NCI-H69 (cell line): ENCODE measurements around the gene GRIA4.

ENCODE experiments used
- DNase-seq: peaks from one replicate; lab custom pipeline; 2025; lab: John Stamatoyannopoulos, UW

GRIA4 gene

GRCh38 chr11:105918039-105918438 is 308.2 kb downstream of the GRIA4 start:
- no peak for DNase-seq

GRCh38 chr11:105918600-105918999 is 308.7 kb downstream of the GRIA4 start:
- DNase-seq = no peak

DNA sequence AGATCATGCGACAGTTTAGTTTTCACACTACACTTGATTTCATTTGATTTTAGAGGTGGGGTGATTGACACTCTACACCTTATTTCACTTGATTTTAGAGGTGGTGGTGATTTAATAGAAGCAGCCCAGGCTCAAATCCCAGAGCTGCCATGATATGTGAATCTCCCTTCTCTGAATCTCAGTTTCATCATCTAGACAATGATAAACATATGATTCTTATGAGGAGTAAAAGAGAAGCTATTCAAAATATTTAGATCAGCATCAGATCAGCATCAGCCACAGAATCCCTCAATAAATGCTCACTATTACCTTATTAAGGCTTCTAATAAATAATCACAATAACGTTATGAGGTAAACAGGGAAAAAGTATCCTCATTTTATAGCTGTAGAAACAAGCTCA is 313.4 kb downstream of the GRIA4 start:
- DNase-seq = no peak

GRCh38 chr11:105923807-105924206 is 313.9 kb downstream of the GRIA4 start:
- no peak for DNase-seq

DNA sequence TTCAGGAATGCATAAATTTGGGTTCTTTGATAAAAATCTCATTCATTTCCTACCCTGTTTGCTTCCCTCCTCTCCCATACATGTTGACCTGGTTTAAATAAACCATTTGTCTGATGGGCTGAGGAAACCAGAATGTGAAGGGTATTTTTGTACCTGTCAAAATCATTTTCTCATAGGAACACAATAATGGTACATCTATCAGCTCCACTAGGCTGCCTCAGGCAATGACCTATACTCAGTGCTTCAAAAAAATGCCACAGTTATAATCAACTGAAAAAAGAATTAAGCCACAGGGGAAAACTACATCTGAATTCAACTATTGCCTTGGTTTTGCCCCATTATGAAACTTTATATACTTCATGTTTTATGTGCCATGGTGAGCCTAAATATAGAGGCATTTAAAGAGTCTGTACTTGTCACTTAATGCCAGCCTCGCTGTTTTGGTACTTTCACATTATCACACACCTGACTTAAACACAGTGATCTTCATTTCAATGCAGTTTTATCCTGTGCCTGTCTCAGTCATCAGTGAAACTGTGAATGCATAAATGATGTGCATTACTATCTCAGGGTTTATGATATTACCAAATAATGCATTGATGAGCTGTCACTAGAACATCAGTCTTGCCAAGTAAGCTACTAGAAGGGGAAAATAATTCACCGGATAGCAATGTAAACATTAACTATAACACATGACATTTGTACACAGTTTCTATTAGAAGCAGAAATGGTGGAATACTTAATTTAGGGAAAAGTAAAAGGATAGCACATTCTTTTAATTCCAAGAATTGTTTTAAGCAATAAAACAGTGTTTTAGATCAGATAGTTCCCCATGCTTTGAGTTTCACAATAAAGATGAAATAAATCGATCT is 319.4 kb downstream of the GRIA4 start:
- DNase-seq = peak; percentile 72

- DNase-seq = no peak
Measured at GRCh38 chr11:105933695-105934094, 323.8 kb downstream of the GRIA4 start.

DNA sequence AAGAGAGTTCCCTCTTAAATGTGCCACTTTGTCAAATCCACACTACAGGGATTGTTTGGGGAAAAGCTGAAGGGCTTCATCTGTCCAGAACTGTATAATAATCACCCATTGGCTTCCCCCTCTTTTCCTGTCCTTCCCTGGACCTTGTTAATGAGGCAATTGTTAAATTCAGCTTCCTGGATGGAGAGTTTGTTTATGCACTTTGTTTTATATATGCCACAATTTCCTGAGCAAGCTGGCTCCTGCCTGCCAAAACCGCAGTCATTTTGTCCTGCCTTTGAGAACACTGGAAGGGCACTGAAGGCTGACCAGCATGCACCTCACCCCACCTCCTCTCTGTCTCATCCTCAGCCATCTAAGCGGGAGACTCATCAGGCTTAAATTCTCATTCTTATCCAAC is 325.9 kb downstream of the GRIA4 start:
- peak; percentile 69 for DNase-seq

GRCh38 chr11:105937331-105937730 is 327.5 kb downstream of the GRIA4 start:
- DNase-seq = peak; percentile 30

GRCh38 chr11:105937738-105938137 is 327.9 kb downstream of the GRIA4 start:
- peak; percentile 58 for DNase-seq

DNA sequence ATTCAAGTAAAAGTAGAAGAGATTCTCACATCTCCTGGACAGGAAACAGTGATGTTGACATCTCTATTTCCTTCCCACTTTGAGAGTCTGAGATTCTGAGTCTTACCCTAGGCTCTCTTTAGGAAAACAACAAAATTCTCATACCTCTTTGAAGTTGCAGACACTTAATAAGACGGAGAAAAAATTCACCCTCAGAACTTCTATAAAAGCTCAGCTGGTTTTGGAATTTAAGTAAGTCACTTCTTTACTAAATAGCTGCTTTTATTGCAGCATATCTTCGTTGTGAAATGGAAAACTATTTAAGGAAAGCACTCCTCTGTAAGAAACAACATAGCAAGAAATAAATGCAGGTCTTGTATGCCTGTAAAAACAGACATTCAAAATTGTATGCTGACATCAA is 333.0 kb downstream of the GRIA4 start:
- DNase-seq = no peak

GRCh38 chr11:105948918-105949590 is 339.2 kb downstream of the GRIA4 start:
- no peak for DNase-seq

GRCh38 chr11:105953886-105954285 is 344.0 kb downstream of the GRIA4 start:
- peak; percentile 76 for DNase-seq

DNA sequence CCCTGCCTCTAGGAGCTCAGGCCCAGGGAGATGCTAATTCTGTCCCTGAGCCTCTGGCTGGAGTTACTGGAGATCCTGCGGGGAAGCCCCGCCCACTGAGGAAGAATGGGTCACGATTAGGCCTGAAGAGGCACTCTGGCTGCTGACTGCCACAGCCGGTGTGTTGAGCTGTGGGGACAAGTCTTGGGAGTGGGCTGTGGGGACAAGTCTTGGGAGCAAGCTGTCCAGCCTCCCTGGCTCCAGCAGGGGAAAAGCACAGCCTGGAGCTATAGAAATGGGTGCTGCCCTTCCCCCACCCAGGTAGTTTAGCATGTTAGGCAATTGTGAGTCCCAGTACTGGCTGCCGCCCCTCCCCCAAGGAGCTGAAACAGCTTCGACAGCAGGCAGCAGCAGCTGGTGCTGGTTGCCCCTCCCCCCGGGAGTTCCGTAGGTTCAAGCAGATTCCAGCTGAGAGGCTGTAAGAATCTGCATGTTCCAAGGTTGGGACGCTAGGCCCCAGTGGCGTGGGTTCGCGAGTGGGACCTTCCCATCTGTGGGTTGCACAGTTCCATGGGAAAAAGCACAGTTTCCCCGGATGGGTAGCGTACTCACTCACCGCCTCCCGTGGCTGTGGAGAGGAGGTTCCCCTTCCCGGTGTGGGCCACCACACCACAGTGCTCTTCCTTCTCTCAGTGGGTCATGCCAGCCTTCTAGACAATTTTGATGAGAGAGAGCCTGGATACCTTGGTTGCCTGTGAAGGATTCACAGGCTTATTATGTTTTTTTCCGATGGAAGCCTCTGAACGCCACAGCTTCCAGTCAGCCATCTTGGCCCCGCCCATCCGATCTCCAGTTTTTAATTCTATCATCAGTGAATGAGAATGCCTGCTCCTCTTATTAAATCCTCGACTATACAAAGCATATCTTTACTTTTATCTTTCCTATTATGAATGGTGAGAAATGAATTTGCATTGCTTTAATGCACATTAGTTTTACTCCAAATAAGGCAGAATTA is 350.7 kb downstream of the GRIA4 start:
- peak; percentile 91 for DNase-seq

DNA sequence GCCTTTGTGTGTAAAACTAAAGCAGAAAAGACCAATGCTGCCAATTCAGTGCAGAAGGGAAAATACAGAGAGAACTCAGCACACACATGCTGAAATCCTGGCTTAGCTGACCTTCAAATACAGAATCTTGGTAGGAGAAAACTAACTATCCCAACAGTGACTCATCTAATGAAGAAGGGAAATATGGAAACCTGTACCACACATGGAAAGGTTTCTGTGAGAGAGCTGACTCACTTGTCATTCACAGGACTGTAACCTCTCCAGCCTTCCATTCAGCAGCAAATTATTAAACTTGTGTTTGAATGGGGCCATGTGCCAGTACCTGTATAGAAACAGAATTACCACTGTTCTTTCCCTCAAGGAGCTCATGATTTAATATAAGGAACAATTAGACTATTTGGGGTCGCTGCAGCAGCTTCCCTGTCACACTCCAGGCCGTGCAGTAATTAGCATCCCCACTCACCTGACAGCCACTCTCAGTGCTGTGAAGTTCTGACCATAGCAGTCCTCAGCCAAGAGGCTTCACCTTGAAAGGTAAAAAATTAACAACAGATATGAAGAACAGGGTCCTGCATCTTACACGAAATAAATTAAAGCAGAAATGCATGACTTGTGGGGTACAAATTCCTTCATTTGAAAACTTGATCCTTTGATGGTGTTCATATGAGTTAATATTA is 358.3 kb downstream of the GRIA4 start:
- peak; percentile 18 for DNase-seq

- DNase-seq = no peak
Measured at GRCh38 chr11:105969756-105970155, 359.9 kb downstream of the GRIA4 start.

DNA sequence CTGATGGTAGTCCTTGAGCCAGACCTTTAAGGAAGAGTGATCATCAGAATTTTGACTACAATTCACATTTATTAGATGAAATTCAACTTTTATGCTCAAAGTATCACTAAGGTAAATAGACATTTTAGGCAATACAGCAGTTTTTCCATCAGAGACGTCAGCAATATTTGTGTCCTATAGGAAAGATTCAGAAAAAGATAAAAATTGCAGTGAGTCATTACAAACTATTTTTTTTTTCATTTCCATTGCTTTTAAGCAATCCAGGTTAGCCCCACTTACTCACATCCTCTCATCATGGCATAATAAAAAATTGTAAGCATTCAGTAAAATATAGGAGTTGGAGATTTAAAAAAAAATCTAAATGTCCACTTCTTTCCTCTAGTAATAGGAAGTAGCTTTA is 365.3 kb downstream of the GRIA4 start:
- no peak for DNase-seq

- DNase-seq = no peak
Measured at GRCh38 chr11:105979997-105980703, 370.3 kb downstream of the GRIA4 start.

GRCh38 chr11:105986554-105986953 is 376.7 kb downstream of the GRIA4 start:
- DNase-seq = no peak

DNA sequence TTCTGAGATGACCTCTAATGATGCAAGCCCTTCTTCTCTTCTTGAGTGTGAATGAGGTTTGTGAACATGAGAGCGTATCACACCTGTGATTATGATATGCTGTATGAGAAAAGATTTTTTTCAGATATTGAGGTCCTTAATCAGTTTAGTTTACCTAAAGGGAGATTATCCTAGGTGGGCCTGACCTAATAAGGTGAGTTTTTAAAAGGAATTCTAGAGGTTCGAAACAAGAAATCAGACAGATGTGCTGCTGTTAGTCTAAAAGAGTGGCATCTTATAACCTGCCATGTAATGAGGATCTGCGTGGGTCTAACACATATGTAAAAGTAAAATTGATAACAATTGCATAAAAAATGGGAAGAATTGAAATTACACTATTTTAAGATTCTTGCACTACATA is 378.3 kb downstream of the GRIA4 start:
- DNase-seq = no peak

- no peak for DNase-seq
Measured at GRCh38 chr11:105989124-105989523, 379.3 kb downstream of the GRIA4 start.

GRCh38 chr11:105991888-105992287 is 382.0 kb downstream of the GRIA4 start:
- DNase-seq = no peak
